ENCODE data around the gene CACNA1A. TPM values are rescaled to one million over a fixed set of nuclear protein-coding genes. Genes with fewer than 3 reads are reported as not detected.

The CACNA1A gene
- total RNA-seq, 1 donor from 2014 or later, result 0.44 TPM

DNA sequence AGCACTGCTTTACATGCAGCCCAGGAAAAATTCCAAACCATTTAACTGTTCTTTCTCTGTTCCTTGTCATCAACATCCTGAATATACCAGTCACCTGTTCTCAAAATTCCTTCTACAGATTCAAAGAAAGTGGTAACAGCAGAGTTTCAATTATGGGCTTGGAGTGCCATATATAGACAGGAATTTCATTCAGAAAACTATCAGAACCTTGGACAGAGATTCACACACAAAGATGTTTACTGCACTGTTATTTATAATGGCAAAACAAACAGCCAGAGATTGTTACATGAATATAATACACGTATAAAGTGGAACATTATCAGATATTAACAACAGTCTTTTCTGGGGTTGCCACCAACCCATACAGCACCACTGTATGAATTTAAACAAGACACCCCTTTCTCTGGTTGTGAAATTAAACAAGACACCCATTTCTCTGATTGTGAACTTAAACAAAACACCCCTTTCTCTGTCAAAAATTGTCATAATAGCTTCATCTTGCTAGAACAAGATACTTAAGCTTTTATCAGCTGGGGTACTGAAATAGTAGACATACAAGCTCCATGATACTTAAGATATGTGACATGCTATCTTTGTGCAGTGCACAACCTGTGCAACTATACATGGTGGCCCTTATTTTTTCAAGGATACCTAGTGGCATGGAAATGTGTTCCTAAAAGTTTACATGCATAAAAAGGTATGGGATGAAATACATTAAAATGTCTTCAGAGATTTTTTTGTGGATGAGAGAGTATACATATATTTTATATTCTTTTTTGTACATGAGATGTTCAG is 12.6 kb downstream of the CACNA1A start:
- Histone ChIP-seq H3K36me3 (no peaks in the 10 kb centered on the region), H3K4me1 (no peaks in the 10 kb centered on the region), H3K9me3 (replicated peaks) (peaks cover 9% of the 10 kb centered on the region), H3K27me3 (ENCODE audit: low read depth) (peaks cover 44% of the 10 kb centered on the region), H3K4me3 (no peak overlapping the region), H3K27ac (replicated peaks) (no peak overlapping the region)
- no peak for TF ChIP-seq CTCF (IDR thresholded peaks at IDR 0.05; ENCODE audit: borderline replicate concordance)
- intact Hi-C loops (cut with micrococcal nuclease), result no loop called here
- DNase-seq, result no peak

DNA sequence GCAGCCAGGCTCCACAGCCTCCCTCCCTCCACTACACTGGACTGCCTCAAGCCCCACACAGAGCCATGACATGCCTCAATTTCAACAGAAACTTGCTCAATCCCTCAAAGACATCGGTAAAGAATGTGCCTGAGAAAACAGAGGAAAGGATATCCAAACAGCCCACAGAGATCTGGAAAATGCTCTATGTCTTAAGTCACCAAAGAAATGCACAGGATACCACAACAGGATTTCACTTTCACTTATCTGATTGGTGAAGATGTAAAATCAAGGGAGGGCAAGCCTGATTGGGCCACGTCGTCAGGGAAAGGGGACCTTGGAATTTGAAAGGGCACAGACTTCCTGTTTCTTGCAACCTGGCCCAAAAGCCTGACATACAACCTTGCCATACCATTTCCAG is 14.2 kb downstream of the CACNA1A start:
- DNase-seq, result no peak
- Histone ChIP-seq H3K4me1 (no peaks in the 10 kb centered on the region), H3K27me3 (ENCODE audit: low read depth) (peaks cover 56% of the 10 kb centered on the region), H3K27ac (replicated peaks) (no peak overlapping the region), H3K9me3 (replicated peaks) (peaks cover 9% of the 10 kb centered on the region), H3K36me3 (no peaks in the 10 kb centered on the region), H3K4me3 (no peak overlapping the region)
- no peak for TF ChIP-seq CTCF (IDR thresholded peaks at IDR 0.05; ENCODE audit: borderline replicate concordance)
- intact Hi-C loops (cut with micrococcal nuclease), result no loop called here

DNA sequence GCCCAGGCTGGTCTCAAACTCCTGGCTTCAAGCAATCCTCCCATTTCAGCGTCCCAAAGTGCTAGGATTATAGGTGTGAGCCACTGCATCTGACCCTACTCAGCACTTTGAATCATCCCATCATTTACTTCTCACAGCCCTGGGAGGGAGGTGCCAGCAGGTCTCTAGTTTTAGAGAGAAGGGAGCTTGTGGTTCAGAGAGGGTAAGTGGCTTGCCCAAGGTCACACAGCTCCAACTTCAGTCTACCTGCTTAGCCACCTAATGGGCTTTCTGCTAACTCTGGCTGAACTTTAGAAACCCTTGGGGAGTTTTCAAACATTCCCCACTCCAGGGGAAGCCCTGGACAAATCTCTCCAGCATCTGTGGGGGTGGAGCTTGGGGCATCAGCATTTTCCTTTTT is 18.3 kb downstream of the CACNA1A start:
- intact Hi-C loops (cut with micrococcal nuclease), result no loop called here

DNA sequence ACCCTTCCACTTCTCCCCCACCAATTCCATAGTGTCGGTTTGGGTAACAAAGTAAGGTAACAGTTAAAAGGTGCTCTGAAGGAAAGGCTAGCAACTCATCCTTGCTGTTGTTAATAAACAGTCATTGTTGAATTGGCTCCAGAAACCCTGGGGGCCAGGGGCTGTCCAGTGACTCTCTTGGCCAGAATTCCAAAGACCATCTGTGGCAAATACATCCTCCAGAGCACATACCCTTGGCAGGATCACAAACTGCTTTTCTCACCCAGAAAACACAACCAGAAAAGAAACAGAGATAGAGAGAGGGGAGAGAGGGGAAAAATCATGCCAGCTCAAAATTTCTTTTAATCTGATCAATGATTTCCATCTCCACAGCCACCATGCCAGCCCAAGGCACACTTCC is 22.1 kb downstream of the CACNA1A start:
- Histone ChIP-seq H3K27me3 (ENCODE audit: low read depth) (peaks cover 50% of the 10 kb centered on the region), H3K36me3 (no peaks in the 10 kb centered on the region), H3K9me3 (replicated peaks) (peaks cover 19% of the 10 kb centered on the region), H3K27ac (replicated peaks) (no peak overlapping the region), H3K4me3 (no peak overlapping the region), H3K4me1 (no peaks in the 10 kb centered on the region)
- no peak for TF ChIP-seq CTCF (IDR thresholded peaks at IDR 0.05; ENCODE audit: borderline replicate concordance)
- intact Hi-C loops (cut with micrococcal nuclease), result no loop called here
- DNase-seq, result no peak

More for the DNA sequence above, 18.3 kb downstream of the CACNA1A start:
- Histone ChIP-seq H3K4me3 (no peak overlapping the region), H3K4me1 (no peaks in the 10 kb centered on the region), H3K9me3 (replicated peaks) (peaks cover 18% of the 10 kb centered on the region), H3K36me3 (no peaks in the 10 kb centered on the region), H3K27ac (replicated peaks) (no peak overlapping the region), H3K27me3 (ENCODE audit: low read depth) (peaks cover 53% of the 10 kb centered on the region)
- DNase-seq, result no peak
- no peak for TF ChIP-seq CTCF (IDR thresholded peaks at IDR 0.05; ENCODE audit: borderline replicate concordance)

- H3K36me3 ChIP-seq, result no peaks in the 10 kb centered on the region
- H3K27ac ChIP-seq (replicated peaks), result no peak overlapping the region
- H3K4me3 ChIP-seq, result no peak overlapping the region
- TF ChIP-seq CTCF (IDR thresholded peaks at IDR 0.05; ENCODE audit: borderline replicate concordance), result no peak
- intact Hi-C loops (cut with micrococcal nuclease), result no loop called here
- peaks cover 19% of the 10 kb centered on the region for H3K9me3 ChIP-seq (replicated peaks)
- no peaks in the 10 kb centered on the region for H3K4me1 ChIP-seq
- DNase-seq, result no peak
- H3K27me3 ChIP-seq (ENCODE audit: low read depth), result peaks cover 43% of the 10 kb centered on the region
These were observed 23.1 kb downstream of the CACNA1A start for GRCh38 chr19:13483215-13483614.

Measured in left ventricle myocardium inferior (tissue), 1 donor.